Neural progenitor cell (in vitro differentiated cells): ENCODE results near the gene MRPS15. TPM values are rescaled to one million over a fixed set of nuclear protein-coding genes. Genes with fewer than 3 reads are reported as not detected.

ENCODE experiments used
- DNase-seq: peaks from one replicate; pipeline ENCODE4 v3.0.0-alpha.2; 2016; ENCODE audit warnings: low spot score
- H2AFZ ChIP-seq: fragments of 200-600 bp; sonication (generic); replicated peaks from 2 replicates; pipeline ENCODE4 v1.6.1; 2016; ENCODE audit warnings: antibody characterized with exemption
- H3F3A ChIP-seq: fragments of 200-600 bp; sonication (generic); 2 replicates; pipeline ENCODE4 v1.6.1; 2016; ENCODE audit warnings: antibody characterized with exemption, low read depth
- H3K27ac ChIP-seq: fragments of 200-600 bp; sonication (generic); 2 replicates; pipeline ENCODE4 v1.5.1; 2016; ENCODE audit warnings: mild to moderate bottlenecking
- H3K27me3 ChIP-seq: fragments of 200-600 bp; sonication (generic); 2 replicates; pipeline ENCODE4 v1.6.1; 2016; ENCODE audit warnings: mild to moderate bottlenecking, moderate library complexity
- H3K36me3 ChIP-seq: fragments of 200-600 bp; sonication (generic); 2 replicates; pipeline ENCODE4 v1.5.1; 2016
- H3K4me1 ChIP-seq: fragments of 200-600 bp; sonication (generic); 2 replicates; pipeline ENCODE4 v1.6.1; 2016; ENCODE audit warnings: mixed run types
- H3K4me2 ChIP-seq: fragments of 200-600 bp; sonication (generic); 2 replicates; pipeline ENCODE4 v1.6.1; 2016
- H3K4me3 ChIP-seq: fragments of 200-600 bp; sonication (generic); 2 replicates; pipeline ENCODE4 v1.5.1; 2016
- H3K79me2 ChIP-seq: fragments of 200-600 bp; sonication (generic); 2 replicates; pipeline ENCODE4 v1.6.1; 2016; ENCODE audit warnings: low read depth
- H3K9ac ChIP-seq: fragments of 200-600 bp; sonication (generic); 2 replicates; pipeline ENCODE4 v1.6.1; 2016
- H3K9me3 ChIP-seq: fragments of 200-600 bp; sonication (generic); 2 replicates; pipeline ENCODE4 v1.5.1; 2016; ENCODE audit warnings: low read depth
- H4K20me1 ChIP-seq: fragments of 200-600 bp; sonication (generic); 2 replicates; pipeline ENCODE4 v1.6.1; 2016; ENCODE audit warnings: low read depth
- H3K27ac Mint-ChIP-seq: 3 replicates; pipeline ENCODE4 v1.8.0; 2021; ENCODE audit warnings: mixed read lengths
- H3K27me3 Mint-ChIP-seq: 2 replicates; pipeline ENCODE4 v1.8.0; 2022; ENCODE audit warnings: low read depth, mild to moderate bottlenecking, inconsistent platforms, moderate library complexity, mixed read lengths; ENCODE audit not compliant: insufficient read depth
- H3K36me3 Mint-ChIP-seq: 3 replicates; pipeline ENCODE4 v1.8.0; 2021; ENCODE audit warnings: mixed read lengths
- H3K4me1 Mint-ChIP-seq: 3 replicates; pipeline ENCODE4 v1.8.0; 2021; ENCODE audit warnings: mixed read lengths
- H3K4me3 Mint-ChIP-seq: 3 replicates; pipeline ENCODE4 v1.8.0; 2021; ENCODE audit warnings: mild to moderate bottlenecking, moderate library complexity, mixed read lengths
- H3K9me3 Mint-ChIP-seq: 3 replicates; pipeline ENCODE4 v1.8.0; 2020; ENCODE audit warnings: mixed read lengths
- EZH2 ChIP-seq: fragments of 200-600 bp; sonication (generic); IDR thresholded peaks from 2 replicates; pipeline ENCODE4 v1.6.1; 2017; ENCODE audit warnings: antibody characterized with exemption, mild to moderate bottlenecking, moderate library complexity
- EZH2phosphoT487 ChIP-seq: fragments of 200-600 bp; sonication (generic); IDR thresholded peaks from 2 replicates; pipeline ENCODE4 v1.6.1; 2017; ENCODE audit warnings: antibody characterized with exemption
- total RNA-seq: library from RNA; depleted of rRNA; stranded (reverse); fragments of >200 nt; gene quantifications from 2 replicates; pipeline ENCODE4 v1.2.3, GENCODE V29; 2015; ENCODE audit warnings: low replicate concordance
- TF ChIP-seq, protein P1 (sequence below): fragments of 200-600 bp; sonication (generic); IDR thresholded peaks from 2 replicates; pipeline ENCODE4 v1.5.1; 2017; ENCODE audit warnings: antibody characterized with exemption, mild to moderate bottlenecking

MRPS15 gene
- total RNA-seq, 1 donor from 2014 or later, result 109 TPM

DNA sequence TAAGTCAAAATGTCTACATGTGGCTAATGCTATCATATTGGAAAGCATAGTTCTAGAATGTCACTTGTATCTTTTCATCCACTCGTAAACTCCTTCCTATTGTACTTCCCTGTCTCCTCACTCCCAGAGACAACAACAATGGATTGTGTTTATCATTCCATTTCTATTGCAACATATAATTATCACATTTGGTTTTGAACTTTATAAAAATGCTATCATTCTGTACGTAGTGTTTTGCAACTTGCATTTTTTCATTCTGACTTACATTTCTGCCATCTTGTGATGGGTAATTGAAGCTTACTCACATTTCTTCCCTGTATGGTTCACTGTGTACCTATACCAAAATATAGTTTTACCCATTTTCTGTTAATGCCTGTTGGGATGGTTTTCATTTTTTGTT is 33.0 kb upstream of the MRPS15 start:
- H3K9ac ChIP-seq, result no peak overlapping the region
- no peaks in the 10 kb centered on the region for H3K9me3 ChIP-seq
- H3F3A ChIP-seq, result no peaks in the 10 kb centered on the region
- peaks cover 3% of the 10 kb centered on the region for H3K27me3 Mint-ChIP-seq
- no peaks in the 10 kb centered on the region for H3K36me3 ChIP-seq
- H3K9me3 Mint-ChIP-seq, result no peaks in the 10 kb centered on the region
- no peak overlapping the region for H3K4me3 ChIP-seq
- TF ChIP-seq EZH2 (no peak), EZH2phosphoT487 (no peak)
- TF ChIP-seq, protein P1, sequence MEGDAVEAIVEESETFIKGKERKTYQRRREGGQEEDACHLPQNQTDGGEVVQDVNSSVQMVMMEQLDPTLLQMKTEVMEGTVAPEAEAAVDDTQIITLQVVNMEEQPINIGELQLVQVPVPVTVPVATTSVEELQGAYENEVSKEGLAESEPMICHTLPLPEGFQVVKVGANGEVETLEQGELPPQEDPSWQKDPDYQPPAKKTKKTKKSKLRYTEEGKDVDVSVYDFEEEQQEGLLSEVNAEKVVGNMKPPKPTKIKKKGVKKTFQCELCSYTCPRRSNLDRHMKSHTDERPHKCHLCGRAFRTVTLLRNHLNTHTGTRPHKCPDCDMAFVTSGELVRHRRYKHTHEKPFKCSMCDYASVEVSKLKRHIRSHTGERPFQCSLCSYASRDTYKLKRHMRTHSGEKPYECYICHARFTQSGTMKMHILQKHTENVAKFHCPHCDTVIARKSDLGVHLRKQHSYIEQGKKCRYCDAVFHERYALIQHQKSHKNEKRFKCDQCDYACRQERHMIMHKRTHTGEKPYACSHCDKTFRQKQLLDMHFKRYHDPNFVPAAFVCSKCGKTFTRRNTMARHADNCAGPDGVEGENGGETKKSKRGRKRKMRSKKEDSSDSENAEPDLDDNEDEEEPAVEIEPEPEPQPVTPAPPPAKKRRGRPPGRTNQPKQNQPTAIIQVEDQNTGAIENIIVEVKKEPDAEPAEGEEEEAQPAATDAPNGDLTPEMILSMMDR, result no peak
- H3K4me1 Mint-ChIP-seq, result no peaks in the 10 kb centered on the region
- H3K4me3 Mint-ChIP-seq, result no peak overlapping the region
- no peak overlapping the region for H3K27ac Mint-ChIP-seq
- no peak overlapping the region for H2AFZ ChIP-seq
- peaks cover 12% of the 10 kb centered on the region for H3K27me3 ChIP-seq
- DNase-seq, result no peak
- no peaks in the 10 kb centered on the region for H3K79me2 ChIP-seq
- no peaks in the 10 kb centered on the region for H4K20me1 ChIP-seq
- H3K36me3 Mint-ChIP-seq, result no peaks in the 10 kb centered on the region
- H3K4me1 ChIP-seq, result no peaks in the 10 kb centered on the region
- no peak overlapping the region for H3K27ac ChIP-seq
- no peak overlapping the region for H3K4me2 ChIP-seq

DNA sequence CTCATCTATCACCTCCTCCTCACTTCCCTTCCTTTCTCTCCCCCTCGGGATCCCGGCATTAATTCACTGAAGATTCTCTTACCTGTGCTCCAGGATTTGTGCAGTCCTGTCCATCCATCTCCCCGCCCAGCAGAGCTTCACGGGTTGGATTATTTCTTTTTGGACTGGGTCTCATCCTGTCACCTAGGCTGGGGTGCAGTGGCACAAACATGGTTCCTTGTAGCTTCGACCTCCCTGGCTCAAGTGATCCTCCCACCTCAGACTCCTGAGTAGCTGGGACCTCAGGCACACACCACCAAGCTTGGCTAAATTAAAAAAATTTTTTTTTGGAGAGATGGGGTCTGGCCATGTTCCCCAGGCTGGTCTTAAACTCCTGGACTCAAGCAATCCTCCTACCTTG is 30.8 kb upstream of the MRPS15 start:
- peaks cover 12% of the 10 kb centered on the region for H3K27me3 ChIP-seq
- H3K27ac Mint-ChIP-seq, result no peak overlapping the region
- no peaks in the 10 kb centered on the region for H3K9me3 Mint-ChIP-seq
- H3K4me1 Mint-ChIP-seq, result no peaks in the 10 kb centered on the region
- no peak overlapping the region for H3K9ac ChIP-seq
- no peaks in the 10 kb centered on the region for H3K36me3 ChIP-seq
- no peak overlapping the region for H3K27ac ChIP-seq
- peaks cover 3% of the 10 kb centered on the region for H3K27me3 Mint-ChIP-seq
- no peak for DNase-seq
- no peaks in the 10 kb centered on the region for H3K79me2 ChIP-seq
- no peaks in the 10 kb centered on the region for H3F3A ChIP-seq
- H3K4me1 ChIP-seq, result no peaks in the 10 kb centered on the region
- no peaks in the 10 kb centered on the region for H4K20me1 ChIP-seq
- no peak overlapping the region for H2AFZ ChIP-seq
- TF ChIP-seq, protein P1, result no peak
- TF ChIP-seq EZH2 (no peak), EZH2phosphoT487 (no peak)
- no peaks in the 10 kb centered on the region for H3K36me3 Mint-ChIP-seq
- H3K9me3 ChIP-seq, result no peaks in the 10 kb centered on the region
- H3K4me3 Mint-ChIP-seq, result no peak overlapping the region
- no peak overlapping the region for H3K4me2 ChIP-seq
- no peak overlapping the region for H3K4me3 ChIP-seq

DNA sequence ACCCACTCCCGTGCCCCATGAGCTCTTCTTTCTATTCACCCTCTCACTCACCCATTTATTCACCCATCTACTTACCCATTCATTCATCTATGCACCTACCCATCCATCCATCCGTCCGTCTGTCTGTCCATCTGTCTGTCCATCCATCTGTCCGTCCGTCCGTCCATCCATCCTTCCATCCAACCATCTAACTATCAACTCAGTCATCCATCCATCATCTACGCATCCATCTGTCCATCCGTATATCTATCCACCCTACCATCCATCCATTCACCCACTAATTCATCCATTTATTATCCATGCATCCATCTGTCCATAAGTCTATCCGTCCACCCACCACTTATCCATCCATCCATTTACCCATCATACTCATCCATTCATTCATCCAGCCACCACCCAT is 29.3 kb upstream of the MRPS15 start:
- Histone ChIP-seq H3K27me3 (peaks cover 12% of the 10 kb centered on the region), H3F3A (no peaks in the 10 kb centered on the region), H3K4me2 (no peak overlapping the region), H3K79me2 (no peaks in the 10 kb centered on the region), H3K36me3 (no peaks in the 10 kb centered on the region), H3K4me1 (no peaks in the 10 kb centered on the region), H4K20me1 (no peaks in the 10 kb centered on the region), H3K27ac (no peak overlapping the region), H2AFZ (no peak overlapping the region), H3K9ac (no peak overlapping the region), H3K4me3 (no peak overlapping the region), H3K9me3 (no peaks in the 10 kb centered on the region)
- TF ChIP-seq EZH2, result no peak
- TF ChIP-seq, protein P1, result no peak
- no peak for TF ChIP-seq EZH2phosphoT487
- H3K4me1 Mint-ChIP-seq, result no peaks in the 10 kb centered on the region
- H3K4me3 Mint-ChIP-seq, result no peak overlapping the region
- no peak overlapping the region for H3K27ac Mint-ChIP-seq
- peaks cover 5% of the 10 kb centered on the region for H3K27me3 Mint-ChIP-seq
- no peak for DNase-seq
- no peaks in the 10 kb centered on the region for H3K9me3 Mint-ChIP-seq
- no peaks in the 10 kb centered on the region for H3K36me3 Mint-ChIP-seq
